GM12864 (cell line): ENCODE measurements around the gene LONRF3.
"Not testable (repeated sequence)": the region's sequence is repeated elsewhere in the genome, so short reads cannot be mapped to it uniquely, and the experiment has no call there.

Source experiments
- DNase-seq: peaks from one replicate; pipeline ENCODE4 v3.0.0-alpha.2; 2011; ENCODE audit warnings: low read depth
- H3K4me3 ChIP-seq: 2 replicates; pipeline ENCODE4 v1.5.1; 2011; ENCODE audit warnings: mild to moderate bottlenecking, low read depth, low read length, control low read depth
- TF ChIP-seq, protein P1 (sequence below): IDR thresholded peaks from 2 replicates; pipeline ENCODE4 v1.5.1; 2011; ENCODE audit warnings: low read depth, mild to moderate bottlenecking, moderate library complexity, low read length, control low read depth, inconsistent platforms; ENCODE audit errors: missing control alignments

LONRF3 gene

DNA sequence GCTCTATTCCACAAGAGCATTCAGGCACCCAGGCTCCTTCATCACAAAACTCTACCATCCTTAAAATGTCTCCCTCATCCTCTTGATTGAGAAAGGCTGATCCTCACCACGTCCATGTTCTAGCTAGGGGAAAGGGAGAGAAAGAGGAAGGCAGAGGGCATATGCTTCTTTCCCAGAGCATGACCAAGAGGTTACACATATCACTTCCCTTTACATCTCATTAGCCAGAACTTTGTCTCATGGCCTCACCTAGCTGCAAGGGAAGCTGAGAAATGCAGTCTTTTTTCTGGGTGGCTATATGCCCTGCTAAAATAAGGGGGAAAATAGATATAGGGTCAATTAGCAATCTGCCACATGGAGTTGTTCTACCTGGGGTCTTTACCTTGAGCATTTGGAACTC is 42.7 kb downstream of the LONRF3 start:
- DNase-seq = no peak

DNA sequence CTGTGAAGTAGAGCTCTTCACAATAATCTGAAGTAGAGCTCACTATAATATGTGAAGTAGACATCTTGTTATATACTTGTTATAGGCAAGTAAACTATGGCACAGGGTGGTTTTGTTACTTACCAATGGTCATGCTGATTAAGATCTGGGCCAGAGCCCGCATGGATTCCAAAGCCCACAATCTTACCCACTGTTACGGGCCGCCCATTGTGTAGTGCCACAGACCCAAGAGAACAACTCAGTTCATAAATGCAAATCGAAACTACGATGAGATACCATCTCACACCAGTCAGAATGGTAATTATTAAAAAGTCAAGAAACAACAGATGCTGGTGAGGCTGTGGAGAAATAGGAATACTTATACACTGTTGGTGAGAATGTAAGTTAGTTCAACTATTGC is 51.5 kb downstream of the LONRF3 start:
- TF ChIP-seq, protein P1, sequence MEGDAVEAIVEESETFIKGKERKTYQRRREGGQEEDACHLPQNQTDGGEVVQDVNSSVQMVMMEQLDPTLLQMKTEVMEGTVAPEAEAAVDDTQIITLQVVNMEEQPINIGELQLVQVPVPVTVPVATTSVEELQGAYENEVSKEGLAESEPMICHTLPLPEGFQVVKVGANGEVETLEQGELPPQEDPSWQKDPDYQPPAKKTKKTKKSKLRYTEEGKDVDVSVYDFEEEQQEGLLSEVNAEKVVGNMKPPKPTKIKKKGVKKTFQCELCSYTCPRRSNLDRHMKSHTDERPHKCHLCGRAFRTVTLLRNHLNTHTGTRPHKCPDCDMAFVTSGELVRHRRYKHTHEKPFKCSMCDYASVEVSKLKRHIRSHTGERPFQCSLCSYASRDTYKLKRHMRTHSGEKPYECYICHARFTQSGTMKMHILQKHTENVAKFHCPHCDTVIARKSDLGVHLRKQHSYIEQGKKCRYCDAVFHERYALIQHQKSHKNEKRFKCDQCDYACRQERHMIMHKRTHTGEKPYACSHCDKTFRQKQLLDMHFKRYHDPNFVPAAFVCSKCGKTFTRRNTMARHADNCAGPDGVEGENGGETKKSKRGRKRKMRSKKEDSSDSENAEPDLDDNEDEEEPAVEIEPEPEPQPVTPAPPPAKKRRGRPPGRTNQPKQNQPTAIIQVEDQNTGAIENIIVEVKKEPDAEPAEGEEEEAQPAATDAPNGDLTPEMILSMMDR = no peak
- H3K4me3 ChIP-seq = no peak overlapping the region
- no peak for DNase-seq

More for the DNA sequence above, 42.7 kb downstream of the LONRF3 start:
- no peak overlapping the region for H3K4me3 ChIP-seq
- TF ChIP-seq, protein P1 = no peak

DNA sequence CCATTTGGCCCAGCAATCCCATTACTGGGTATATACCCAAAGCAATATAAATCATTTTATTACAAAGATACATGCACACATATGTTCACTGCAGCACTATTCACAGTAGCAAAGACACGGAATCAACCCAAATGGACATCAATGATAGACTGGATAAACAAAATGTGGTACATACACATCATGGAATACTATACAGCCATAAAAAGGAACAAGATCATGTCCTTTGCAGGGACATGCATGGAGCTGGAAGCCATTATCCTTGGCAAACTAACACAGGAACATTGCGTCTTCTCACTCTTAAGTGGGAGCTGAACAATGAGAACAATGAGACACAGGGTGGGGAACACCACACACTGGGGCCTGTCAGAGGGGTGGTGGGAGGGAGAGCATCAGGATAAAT is 51.9 kb downstream of the LONRF3 start:
- not testable (repeated sequence) for H3K4me3 ChIP-seq, DNase-seq

DNA sequence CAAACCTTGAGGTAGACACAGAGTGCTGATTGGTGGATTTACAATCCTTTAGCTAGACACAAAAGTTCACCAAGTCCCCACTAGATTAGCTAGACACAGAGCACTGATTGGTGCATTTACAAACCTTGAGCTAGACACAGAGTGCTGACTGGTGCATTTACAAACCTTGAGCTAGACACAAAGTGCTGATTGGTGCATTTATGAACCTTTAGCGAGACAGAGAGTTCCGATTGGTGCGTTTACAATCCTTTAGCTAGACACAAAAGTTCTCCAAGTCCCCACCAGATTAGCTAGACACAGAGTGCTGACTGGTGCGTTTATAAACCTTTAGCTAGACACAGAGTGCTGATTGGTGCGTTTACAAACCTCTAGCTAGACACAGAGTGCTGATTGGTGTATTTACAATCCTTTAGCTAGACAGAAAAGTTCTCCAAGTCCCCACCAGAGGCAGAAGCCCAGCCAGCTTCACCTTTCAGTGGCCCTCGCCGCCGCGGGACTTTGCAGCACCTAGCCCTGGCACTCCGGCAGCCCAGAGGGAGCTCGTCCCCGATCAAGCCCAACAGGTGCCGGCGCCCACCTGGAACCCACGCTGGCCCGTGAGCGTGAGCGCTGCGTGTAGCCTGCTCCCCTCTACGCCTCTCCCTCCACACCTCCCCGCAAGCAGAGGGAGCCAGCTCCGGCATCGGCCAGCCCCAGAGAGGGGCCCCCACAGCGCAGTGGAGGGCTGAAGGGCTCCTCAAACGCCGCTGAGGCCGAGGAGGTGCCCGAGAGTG is 53.7 kb downstream of the LONRF3 start:
- DNase-seq, H3K4me3 ChIP-seq: not testable (repeated sequence)

DNA sequence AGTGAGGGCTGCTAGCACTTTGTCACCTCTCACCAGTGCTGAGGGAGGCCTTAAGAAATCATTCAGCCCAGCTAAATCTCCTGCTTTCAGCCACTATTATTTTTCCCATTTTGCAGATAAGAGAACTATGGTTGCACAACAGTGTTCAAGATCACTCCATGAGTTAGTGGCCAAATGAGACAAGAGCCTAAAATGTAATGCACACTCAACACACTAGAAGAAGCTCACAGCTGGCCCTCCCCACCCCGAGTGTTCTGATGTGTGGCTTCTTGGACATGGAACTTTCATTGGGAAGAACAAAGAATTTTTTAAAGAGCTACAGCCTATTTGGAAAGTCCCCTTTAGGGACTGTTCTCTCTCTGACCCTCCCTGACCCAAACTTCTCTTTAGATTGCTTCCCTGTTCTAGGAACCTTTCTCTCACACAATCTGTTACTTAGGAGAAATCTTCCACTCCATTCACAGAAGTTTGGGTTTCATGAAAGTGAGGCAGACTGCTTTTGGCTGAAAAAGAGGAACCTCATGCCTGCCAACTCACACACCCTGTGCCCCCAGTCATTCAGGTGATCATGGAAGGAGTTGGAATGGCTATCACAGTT is 54.4 kb downstream of the LONRF3 start:
- no peak for DNase-seq
- TF ChIP-seq, protein P1 = no peak
- H3K4me3 ChIP-seq = no peak overlapping the region

DNA sequence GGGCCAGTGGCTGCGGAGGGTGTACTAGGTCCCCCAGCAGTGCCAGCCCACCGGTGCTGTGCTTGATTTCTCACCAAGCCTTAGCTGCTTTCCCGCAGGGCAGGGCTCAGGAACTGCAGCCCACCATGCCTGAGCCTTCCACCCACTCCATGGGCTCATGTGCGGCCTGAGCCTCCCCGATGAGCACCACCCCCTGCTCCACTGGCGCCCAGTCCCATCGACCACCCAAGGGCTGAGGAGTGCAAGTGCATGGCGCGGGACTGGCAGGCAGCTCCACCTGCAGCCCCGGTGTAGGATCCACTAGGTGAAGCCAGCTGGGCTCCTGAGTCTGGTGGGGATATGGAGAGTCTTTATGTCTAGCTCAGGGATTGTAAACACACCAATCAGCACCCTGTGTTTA is 55.2 kb downstream of the LONRF3 start:
- not testable (repeated sequence) for H3K4me3 ChIP-seq, DNase-seq

DNA sequence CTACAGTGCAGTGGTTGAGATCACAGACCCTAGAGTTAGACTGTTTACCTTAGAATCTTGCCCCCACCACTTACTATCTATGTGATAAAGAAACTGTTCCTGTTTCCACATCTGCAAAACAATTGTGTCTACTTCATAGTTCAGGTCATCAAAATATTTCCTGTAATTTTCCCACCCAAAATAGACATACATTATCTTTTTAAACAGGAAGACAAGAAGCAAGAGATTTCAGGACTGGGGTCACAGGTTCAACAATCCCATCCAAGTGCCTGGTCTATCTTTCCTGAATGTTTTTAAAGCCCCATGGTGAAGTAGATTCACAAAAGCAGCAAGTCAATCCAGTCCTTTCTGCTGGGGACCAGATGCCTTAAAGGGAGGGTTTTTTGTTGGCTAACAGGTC is 56.6 kb downstream of the LONRF3 start:
- TF ChIP-seq, protein P1 = no peak
- DNase-seq = no peak
- no peak overlapping the region for H3K4me3 ChIP-seq

DNA sequence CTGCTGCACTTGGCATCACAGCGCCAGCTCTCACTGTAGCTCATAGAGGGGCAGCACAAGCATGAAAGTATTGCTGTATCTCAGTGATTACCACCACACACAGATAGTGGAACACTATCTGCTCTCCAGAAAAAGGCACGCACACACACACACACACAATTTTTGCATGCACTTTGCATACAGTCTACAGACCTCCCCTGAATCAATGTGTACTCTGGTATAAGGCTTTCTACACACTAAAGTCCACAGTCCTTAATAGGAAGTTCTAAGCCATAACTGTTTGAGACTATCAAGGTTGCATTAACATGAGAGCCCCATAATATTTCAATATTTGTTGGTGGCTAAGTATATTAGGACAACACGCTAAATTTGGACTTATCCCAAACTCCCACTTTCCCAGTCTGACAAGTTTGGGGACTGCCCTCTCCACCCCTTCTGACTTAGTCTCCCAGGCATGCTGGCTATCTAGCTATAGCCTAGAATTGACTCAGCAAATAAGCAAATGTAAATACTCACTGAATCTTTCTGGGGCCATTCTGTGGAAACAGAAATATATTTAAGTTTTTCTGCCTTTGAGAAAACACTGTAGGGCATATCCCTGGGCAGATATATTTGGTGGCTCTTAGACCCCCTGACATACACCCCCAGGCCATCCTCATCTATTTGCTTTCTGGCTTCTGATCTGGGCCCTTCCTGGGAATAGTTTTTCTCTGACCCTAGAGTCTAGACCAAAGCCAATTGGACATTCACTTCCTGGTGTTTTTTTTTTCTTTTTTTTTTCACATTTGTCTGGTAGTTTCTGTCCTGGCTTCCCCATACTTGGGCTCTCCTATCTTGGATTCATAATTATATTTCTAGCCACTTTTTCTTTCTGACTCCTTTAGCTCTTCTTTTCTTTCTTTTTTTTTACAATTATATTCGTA is 62.0 kb downstream of the LONRF3 start:
- no peak for DNase-seq
- no peak overlapping the region for H3K4me3 ChIP-seq
- TF ChIP-seq, protein P1 = no peak
